ENCODE results near the gene WNT10A. TPM values are rescaled to one million over a fixed set of nuclear protein-coding genes. Genes with fewer than 3 reads are reported as not detected.

WNT10A gene
- total RNA-seq, 1 donor from 2014 or later: 2.5 TPM

- Histone ChIP-seq H3K4me2 (ENCODE audit: low read length) (peak overlapping the region; percentile 7), H3K27ac (ENCODE audit: low read depth, low read length) (no peak overlapping the region), H3K27me3 (ENCODE audit: insufficient read depth, low read length) (peaks cover 55% of the 10 kb centered on the region), H3K79me2 (ENCODE audit: insufficient read depth, low read length) (no peaks in the 10 kb centered on the region), H3K4me1 (ENCODE audit: insufficient read depth, low read length) (peaks cover 5% of the 10 kb centered on the region), H3K9me3 (ENCODE audit: insufficient read depth, low read depth, low read length) (no peaks in the 10 kb centered on the region), H4K20me1 (ENCODE audit: insufficient read depth, low read length) (no peaks in the 10 kb centered on the region), H3K36me3 (ENCODE audit: insufficient read depth, low read length) (no peaks in the 10 kb centered on the region), H3K9ac (ENCODE audit: low read length) (no peak overlapping the region), H3K4me3 (ENCODE audit: insufficient read depth, low read depth, low read length) (no peak overlapping the region), H2AFZ (ENCODE audit: low read depth, low read length) (peak overlapping the region; percentile 22)
- peaks cover 27% of the 10 kb centered on the region for H3K4me1 Mint-ChIP-seq (ENCODE audit: low read depth, unreplicated experiment)
- peak; percentile 55 for DNase-seq (ENCODE audit: low read depth)
- no peak for FAIRE-seq
- peaks cover 6% of the 10 kb centered on the region for H3K9me3 Mint-ChIP-seq (ENCODE audit: unreplicated experiment)
- peak overlapping the region; percentile 84 for H3K27ac Mint-ChIP-seq (ENCODE audit: unreplicated experiment)
- no peak overlapping the region for H3K4me3 Mint-ChIP-seq (ENCODE audit: unreplicated experiment)
- TF ChIP-seq CTCF (IDR thresholded peaks at IDR 0.05; ENCODE audit: insufficient read depth, low read depth, low read length) (no peak), EZH2 (IDR thresholded peaks at IDR 0.05; ENCODE audit: insufficient read depth, low read length) (no peak)
- peaks cover 4% of the 10 kb centered on the region for H3K36me3 Mint-ChIP-seq (ENCODE audit: low read depth, unreplicated experiment)
- peaks cover 68% of the 10 kb centered on the region for H3K27me3 Mint-ChIP-seq (ENCODE audit: low read depth, unreplicated experiment)
Observed at GRCh38 chr2:218853766-218854165, 26.9 kb upstream of the WNT10A start.

DNA sequence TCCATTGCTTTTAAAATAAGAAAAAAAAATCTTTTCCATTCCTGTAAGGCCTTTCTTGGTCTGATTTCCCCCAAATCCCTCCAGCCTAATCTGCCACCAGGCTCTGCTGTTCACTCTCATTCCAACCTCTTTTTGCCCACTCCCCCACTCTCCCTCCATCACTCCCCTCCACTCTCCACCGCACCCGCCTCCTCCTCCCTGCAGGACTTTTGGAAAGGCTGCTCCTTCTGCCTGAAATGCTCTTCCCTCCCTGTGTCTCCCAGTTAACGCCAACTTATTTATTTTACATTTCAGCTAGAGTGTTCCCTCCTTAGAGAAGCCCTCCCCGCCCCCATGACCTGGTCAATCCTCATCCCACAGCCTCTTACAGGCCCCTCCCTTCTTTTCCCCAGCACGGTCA lies 25.8 kb upstream of the WNT10A start:
- Histone ChIP-seq H4K20me1 (ENCODE audit: insufficient read depth, low read length) (no peaks in the 10 kb centered on the region), H3K4me1 (ENCODE audit: insufficient read depth, low read length) (peaks cover 5% of the 10 kb centered on the region), H3K4me2 (ENCODE audit: low read length) (no peak overlapping the region), H3K27me3 (ENCODE audit: insufficient read depth, low read length) (peaks cover 61% of the 10 kb centered on the region), H3K4me3 (ENCODE audit: insufficient read depth, low read depth, low read length) (no peak overlapping the region), H3K79me2 (ENCODE audit: insufficient read depth, low read length) (no peaks in the 10 kb centered on the region), H2AFZ (ENCODE audit: low read depth, low read length) (no peak overlapping the region), H3K9me3 (ENCODE audit: insufficient read depth, low read depth, low read length) (no peaks in the 10 kb centered on the region), H3K27ac (ENCODE audit: low read depth, low read length) (no peak overlapping the region), H3K36me3 (ENCODE audit: insufficient read depth, low read length) (no peaks in the 10 kb centered on the region), H3K9ac (ENCODE audit: low read length) (no peak overlapping the region)
- H3K36me3 Mint-ChIP-seq (ENCODE audit: low read depth, unreplicated experiment): peaks cover 4% of the 10 kb centered on the region
- peaks cover 73% of the 10 kb centered on the region for H3K27me3 Mint-ChIP-seq (ENCODE audit: low read depth, unreplicated experiment)
- DNase-seq (ENCODE audit: low read depth) (no peak), FAIRE-seq (no peak)
- no peak overlapping the region for H3K4me3 Mint-ChIP-seq (ENCODE audit: unreplicated experiment)
- no peak overlapping the region for H3K27ac Mint-ChIP-seq (ENCODE audit: unreplicated experiment)
- peaks cover 6% of the 10 kb centered on the region for H3K9me3 Mint-ChIP-seq (ENCODE audit: unreplicated experiment)
- H3K4me1 Mint-ChIP-seq (ENCODE audit: low read depth, unreplicated experiment): peaks cover 27% of the 10 kb centered on the region
- no peak for TF ChIP-seq CTCF (IDR thresholded peaks at IDR 0.05; ENCODE audit: insufficient read depth, low read depth, low read length)
- TF ChIP-seq EZH2 (IDR thresholded peaks at IDR 0.05; ENCODE audit: insufficient read depth, low read length): no peak

GRCh38 chr2:218855305-218856166 lies 25.1 kb upstream of the WNT10A start:
- H3K79me2 ChIP-seq (ENCODE audit: insufficient read depth, low read length): no peaks in the 10 kb centered on the region
- TF ChIP-seq EZH2 (IDR thresholded peaks at IDR 0.05; ENCODE audit: insufficient read depth, low read length): peak; percentile 51
- TF ChIP-seq CTCF (IDR thresholded peaks at IDR 0.05; ENCODE audit: insufficient read depth, low read depth, low read length): no peak
- no peak overlapping the region for H3K4me3 ChIP-seq (ENCODE audit: insufficient read depth, low read depth, low read length)
- no peak overlapping the region for H3K4me3 Mint-ChIP-seq (ENCODE audit: unreplicated experiment)
- H3K9ac ChIP-seq (ENCODE audit: low read length): no peak overlapping the region
- H3K27me3 Mint-ChIP-seq (ENCODE audit: low read depth, unreplicated experiment): peaks cover 73% of the 10 kb centered on the region
- H3K4me1 ChIP-seq (ENCODE audit: insufficient read depth, low read length): peaks cover 5% of the 10 kb centered on the region
- H3K36me3 Mint-ChIP-seq (ENCODE audit: low read depth, unreplicated experiment): peaks cover 4% of the 10 kb centered on the region
- H3K4me2 ChIP-seq (ENCODE audit: low read length): no peak overlapping the region
- FAIRE-seq: no peak
- no peak for DNase-seq (ENCODE audit: low read depth)
- H2AFZ ChIP-seq (ENCODE audit: low read depth, low read length): no peak overlapping the region
- peaks cover 31% of the 10 kb centered on the region for H3K4me1 Mint-ChIP-seq (ENCODE audit: low read depth, unreplicated experiment)
- no peaks in the 10 kb centered on the region for H3K36me3 ChIP-seq (ENCODE audit: insufficient read depth, low read length)
- H4K20me1 ChIP-seq (ENCODE audit: insufficient read depth, low read length): no peaks in the 10 kb centered on the region
- no peaks in the 10 kb centered on the region for H3K9me3 ChIP-seq (ENCODE audit: insufficient read depth, low read depth, low read length)
- no peak overlapping the region for H3K27ac ChIP-seq (ENCODE audit: low read depth, low read length)
- H3K9me3 Mint-ChIP-seq (ENCODE audit: unreplicated experiment): peaks cover 6% of the 10 kb centered on the region
- H3K27ac Mint-ChIP-seq (ENCODE audit: unreplicated experiment): no peak overlapping the region
- peaks cover 68% of the 10 kb centered on the region for H3K27me3 ChIP-seq (ENCODE audit: insufficient read depth, low read length)
